ENCODE data around the gene TMEM250. TPM values are rescaled to one million over a fixed set of nuclear protein-coding genes. Genes with fewer than 3 reads are reported as not detected.

The TMEM250 gene
- total RNA-seq, 1 experiment from 2014 or later = 34.0 TPM

DNA sequence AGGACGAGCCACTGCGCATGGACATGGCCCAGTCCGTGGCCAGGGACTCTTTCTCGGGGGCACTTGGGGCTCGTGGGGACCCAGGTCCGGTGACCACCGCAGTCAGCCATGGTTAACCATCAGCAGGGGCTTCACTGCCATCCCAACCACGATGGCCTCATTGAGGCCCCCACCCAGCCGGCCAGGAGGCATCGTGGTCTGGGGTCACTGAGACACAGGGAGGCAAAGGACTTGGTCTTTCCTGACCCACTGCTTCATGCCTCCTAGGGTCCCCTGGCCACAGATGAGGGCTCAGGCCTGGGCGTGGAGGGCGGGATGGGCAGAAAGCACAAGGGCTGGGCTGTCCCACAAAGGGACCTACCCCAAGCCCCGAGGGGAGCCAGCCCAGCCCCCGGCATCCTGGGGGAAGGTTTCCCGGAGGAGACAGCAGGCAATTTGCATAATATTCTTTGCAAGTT is 30.2 kb downstream of the TMEM250 start:
- intact Hi-C loops (cut with micrococcal nuclease; ENCODE audit: unreplicated experiment) = no loop called here
- BruUV-seq (replicated peaks) = no TSS peak

DNA sequence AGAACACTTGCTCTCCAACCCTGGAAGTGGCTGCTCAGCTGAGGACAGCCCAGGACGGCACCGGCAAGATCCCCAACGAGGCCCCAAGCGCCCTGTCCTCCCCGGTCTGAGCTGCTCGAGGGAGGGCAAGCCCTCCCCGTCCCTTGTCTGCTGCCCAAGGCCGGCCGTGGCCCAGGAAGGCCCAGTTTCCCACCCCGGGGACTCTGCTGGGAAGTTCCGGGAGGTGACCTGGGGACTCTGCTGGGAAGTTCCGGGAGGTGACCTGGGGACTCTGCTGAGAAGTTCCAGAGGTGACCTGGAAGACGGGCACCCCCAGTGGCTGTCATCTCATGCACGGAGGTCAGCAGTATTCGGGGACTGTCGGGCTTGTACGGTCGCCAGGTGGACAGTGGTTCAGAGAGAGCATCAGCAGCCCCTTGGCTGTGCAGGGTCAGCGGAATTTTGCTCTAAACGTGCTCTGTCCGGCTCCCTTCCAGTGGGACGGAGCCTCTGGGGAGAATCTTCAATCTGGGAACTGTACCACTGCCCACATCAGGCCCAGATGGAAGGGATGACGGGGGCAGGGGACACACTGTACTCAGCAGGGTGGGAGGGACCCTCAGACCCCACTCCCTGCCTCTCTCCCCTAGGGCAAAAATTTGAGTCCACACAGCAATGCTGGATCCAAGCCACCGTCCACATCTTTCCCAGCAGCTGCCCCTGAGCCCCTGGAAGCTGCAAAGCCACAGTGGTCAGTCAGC is 30.8 kb downstream of the TMEM250 start:
- in situ Hi-C loops (cut with HindIII; ENCODE audit: low pct_unique_long_range_greater_than_20kb, low sequenced_read_pairs) = no loop called here
- BruUV-seq (replicated peaks) = no TSS peak

More for the DNA sequence above, 30.2 kb downstream of the TMEM250 start:
- no peaks in the 10 kb centered on the region for H3K9me3 ChIP-seq (ENCODE audit: control insufficient read depth, insufficient read depth, low read depth, low read length)
- CTCF ChIA-PET = interaction anchor here (0.6 kb wide), 1 partner anchor 52 kb away, joined by 4 read pairs; no protein-coding TSS in a partner anchor
- no peaks in the 10 kb centered on the region for H3K36me3 ChIP-seq (ENCODE audit: control insufficient read depth, insufficient read depth, low read length)
- H3K27me3 ChIP-seq (ENCODE audit: control insufficient read depth, insufficient read depth, low read length) = no peaks in the 10 kb centered on the region
- in situ Hi-C loops (cut with HindIII; ENCODE audit: low pct_unique_long_range_greater_than_20kb, low sequenced_read_pairs) = no loop called here
- H3K4me3 ChIP-seq (ENCODE audit: low read depth in 2 of 2, low read length in 2 of 2) = no peak overlapping the region
- peak overlapping the region; percentile 88 for H3K27ac ChIP-seq (ENCODE audit: low read length)
- TF ChIP-seq SIN3A (IDR thresholded peaks at IDR 0.05; ENCODE audit: borderline replicate concordance, insufficient read depth, low read depth, low read length) = no peak
- TF ChIP-seq, protein P1, sequence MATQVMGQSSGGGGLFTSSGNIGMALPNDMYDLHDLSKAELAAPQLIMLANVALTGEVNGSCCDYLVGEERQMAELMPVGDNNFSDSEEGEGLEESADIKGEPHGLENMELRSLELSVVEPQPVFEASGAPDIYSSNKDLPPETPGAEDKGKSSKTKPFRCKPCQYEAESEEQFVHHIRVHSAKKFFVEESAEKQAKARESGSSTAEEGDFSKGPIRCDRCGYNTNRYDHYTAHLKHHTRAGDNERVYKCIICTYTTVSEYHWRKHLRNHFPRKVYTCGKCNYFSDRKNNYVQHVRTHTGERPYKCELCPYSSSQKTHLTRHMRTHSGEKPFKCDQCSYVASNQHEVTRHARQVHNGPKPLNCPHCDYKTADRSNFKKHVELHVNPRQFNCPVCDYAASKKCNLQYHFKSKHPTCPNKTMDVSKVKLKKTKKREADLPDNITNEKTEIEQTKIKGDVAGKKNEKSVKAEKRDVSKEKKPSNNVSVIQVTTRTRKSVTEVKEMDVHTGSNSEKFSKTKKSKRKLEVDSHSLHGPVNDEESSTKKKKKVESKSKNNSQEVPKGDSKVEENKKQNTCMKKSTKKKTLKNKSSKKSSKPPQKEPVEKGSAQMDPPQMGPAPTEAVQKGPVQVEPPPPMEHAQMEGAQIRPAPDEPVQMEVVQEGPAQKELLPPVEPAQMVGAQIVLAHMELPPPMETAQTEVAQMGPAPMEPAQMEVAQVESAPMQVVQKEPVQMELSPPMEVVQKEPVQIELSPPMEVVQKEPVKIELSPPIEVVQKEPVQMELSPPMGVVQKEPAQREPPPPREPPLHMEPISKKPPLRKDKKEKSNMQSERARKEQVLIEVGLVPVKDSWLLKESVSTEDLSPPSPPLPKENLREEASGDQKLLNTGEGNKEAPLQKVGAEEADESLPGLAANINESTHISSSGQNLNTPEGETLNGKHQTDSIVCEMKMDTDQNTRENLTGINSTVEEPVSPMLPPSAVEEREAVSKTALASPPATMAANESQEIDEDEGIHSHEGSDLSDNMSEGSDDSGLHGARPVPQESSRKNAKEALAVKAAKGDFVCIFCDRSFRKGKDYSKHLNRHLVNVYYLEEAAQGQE (IDR thresholded peaks at IDR 0.05; ENCODE audit: insufficient read depth in 1 of 2, low read depth in 2 of 2, low read length in 1 of 2) = no peak
- no peak for TF ChIP-seq TCF7L2 (IDR thresholded peaks at IDR 0.05; ENCODE audit: low read depth, low read length)
- TF ChIP-seq POLR2AphosphoS5 (IDR thresholded peaks at IDR 0.05; ENCODE audit: low read depth, low read length) = no peak
- no peak for TF ChIP-seq CTCF (IDR thresholded peaks at IDR 0.05)
- peaks cover 67% of the 10 kb centered on the region for H3K4me1 ChIP-seq (ENCODE audit: control insufficient read depth, insufficient read depth, low read length)
- ATAC-seq = no peak
- no peak for DNase-seq (ENCODE audit: low read depth, low spot score)
- POLR2A ChIA-PET = no interaction called here

More for the DNA sequence above, 30.8 kb downstream of the TMEM250 start:
- no peaks in the 10 kb centered on the region for H3K36me3 ChIP-seq (ENCODE audit: control insufficient read depth, insufficient read depth, low read length)
- no peak for ATAC-seq
- intact Hi-C loops (cut with micrococcal nuclease; ENCODE audit: unreplicated experiment) = no loop called here
- DNase-seq (ENCODE audit: low read depth, low spot score) = no peak
- TF ChIP-seq CTCF (IDR thresholded peaks at IDR 0.05) (no peak), TCF7L2 (IDR thresholded peaks at IDR 0.05; ENCODE audit: low read depth, low read length) (no peak)
- no peak overlapping the region for H3K4me3 ChIP-seq (ENCODE audit: low read depth in 2 of 2, low read length in 2 of 2)
- H3K9me3 ChIP-seq (ENCODE audit: control insufficient read depth, insufficient read depth, low read depth, low read length) = no peaks in the 10 kb centered on the region
- CTCF ChIA-PET = no interaction called here
- no peaks in the 10 kb centered on the region for H3K27me3 ChIP-seq (ENCODE audit: control insufficient read depth, insufficient read depth, low read length)
- peak overlapping the region; percentile 88; the same call in 1 of the 2 replicates for H3K27ac ChIP-seq (ENCODE audit: low read length)
- peaks cover 70% of the 10 kb centered on the region for H3K4me1 ChIP-seq (ENCODE audit: control insufficient read depth, insufficient read depth, low read length)
- POLR2A ChIA-PET = no interaction called here

Data from Panc1 (cell line).